Measurements from ENCODE around the gene HS6ST3.

HS6ST3 gene

DNA sequence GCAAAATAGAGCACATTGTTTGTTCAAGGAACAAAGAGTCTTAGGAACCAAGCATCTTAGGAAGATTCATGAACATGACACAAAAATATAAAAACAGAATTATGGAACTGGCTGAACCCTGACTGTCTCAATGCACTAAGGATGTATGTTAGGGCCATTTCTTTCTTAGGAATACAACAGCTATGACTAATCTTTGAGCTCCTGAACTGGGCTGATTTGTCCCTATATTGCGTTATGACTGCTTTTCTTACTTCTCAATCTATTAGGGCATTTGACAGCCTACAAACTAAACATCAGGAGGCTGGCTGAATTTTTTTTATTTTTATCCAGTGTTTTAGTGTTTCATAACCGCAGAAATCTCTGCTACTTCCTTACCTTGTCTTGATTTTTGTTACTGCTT lies 693.1 kb downstream of the HS6ST3 start:
- no peaks in the 10 kb centered on the region for H3F3A ChIP-seq (ENCODE audit: insufficient read depth, low read length)
- no peak overlapping the region for H2AFZ ChIP-seq (ENCODE audit: low read length)
- no peak overlapping the region for H3K4me2 ChIP-seq (ENCODE audit: low read length)
- H3K27ac ChIP-seq (ENCODE audit: low read depth, low read length, poor library complexity, severe bottlenecking), result no peak overlapping the region
- H3K36me3 ChIP-seq (ENCODE audit: insufficient read depth, low read length), result no peaks in the 10 kb centered on the region
- no peaks in the 10 kb centered on the region for H3K9me2 ChIP-seq (ENCODE audit: low read depth, low read length)
- H3K4me3 ChIP-seq (ENCODE audit: low read depth, low read length, poor library complexity, severe bottlenecking), result no peak overlapping the region
- H4K20me1 ChIP-seq (ENCODE audit: insufficient read depth, low read length), result no peaks in the 10 kb centered on the region
- no peaks in the 10 kb centered on the region for H3K9me3 ChIP-seq (ENCODE audit: low read length)
- TF ChIP-seq EZH2 (IDR thresholded peaks at IDR 0.05; ENCODE audit: borderline replicate concordance, low read length), result no peak
- TF ChIP-seq, protein P1, sequence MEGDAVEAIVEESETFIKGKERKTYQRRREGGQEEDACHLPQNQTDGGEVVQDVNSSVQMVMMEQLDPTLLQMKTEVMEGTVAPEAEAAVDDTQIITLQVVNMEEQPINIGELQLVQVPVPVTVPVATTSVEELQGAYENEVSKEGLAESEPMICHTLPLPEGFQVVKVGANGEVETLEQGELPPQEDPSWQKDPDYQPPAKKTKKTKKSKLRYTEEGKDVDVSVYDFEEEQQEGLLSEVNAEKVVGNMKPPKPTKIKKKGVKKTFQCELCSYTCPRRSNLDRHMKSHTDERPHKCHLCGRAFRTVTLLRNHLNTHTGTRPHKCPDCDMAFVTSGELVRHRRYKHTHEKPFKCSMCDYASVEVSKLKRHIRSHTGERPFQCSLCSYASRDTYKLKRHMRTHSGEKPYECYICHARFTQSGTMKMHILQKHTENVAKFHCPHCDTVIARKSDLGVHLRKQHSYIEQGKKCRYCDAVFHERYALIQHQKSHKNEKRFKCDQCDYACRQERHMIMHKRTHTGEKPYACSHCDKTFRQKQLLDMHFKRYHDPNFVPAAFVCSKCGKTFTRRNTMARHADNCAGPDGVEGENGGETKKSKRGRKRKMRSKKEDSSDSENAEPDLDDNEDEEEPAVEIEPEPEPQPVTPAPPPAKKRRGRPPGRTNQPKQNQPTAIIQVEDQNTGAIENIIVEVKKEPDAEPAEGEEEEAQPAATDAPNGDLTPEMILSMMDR (IDR thresholded peaks at IDR 0.05; ENCODE audit: low read length), result no peak
- H3K4me1 ChIP-seq (ENCODE audit: insufficient read depth, low read length, severe bottlenecking), result no peaks in the 10 kb centered on the region
- no peak overlapping the region for H3K9ac ChIP-seq (ENCODE audit: low read length)
- H3K79me2 ChIP-seq (ENCODE audit: insufficient read depth, low read length), result no peaks in the 10 kb centered on the region
- no peaks in the 10 kb centered on the region for H3K27me3 ChIP-seq (ENCODE audit: insufficient read depth, low read length)

DNA sequence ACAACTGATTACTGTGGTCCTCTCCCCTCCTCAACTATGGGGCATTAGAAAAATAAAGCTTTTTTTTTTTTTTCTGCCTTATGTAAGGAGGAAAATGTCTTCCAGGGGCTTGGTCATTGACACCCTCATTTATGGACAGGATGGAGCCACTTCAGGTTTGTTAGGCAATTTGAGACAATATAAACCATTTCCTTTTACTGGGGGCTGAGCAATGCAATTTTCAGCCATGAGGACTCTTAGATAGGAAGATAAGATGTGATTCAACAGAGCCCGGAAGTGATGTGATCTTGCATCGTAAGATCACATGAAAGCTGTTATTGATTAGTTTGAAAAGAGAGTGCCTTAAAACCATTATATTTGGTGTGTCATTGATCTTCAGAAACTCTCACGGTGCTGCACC lies 693.6 kb downstream of the HS6ST3 start:
- no peak for TF ChIP-seq EZH2 (IDR thresholded peaks at IDR 0.05; ENCODE audit: borderline replicate concordance, low read length)
- TF ChIP-seq, protein P1 (IDR thresholded peaks at IDR 0.05; ENCODE audit: low read length), result no peak

DNA sequence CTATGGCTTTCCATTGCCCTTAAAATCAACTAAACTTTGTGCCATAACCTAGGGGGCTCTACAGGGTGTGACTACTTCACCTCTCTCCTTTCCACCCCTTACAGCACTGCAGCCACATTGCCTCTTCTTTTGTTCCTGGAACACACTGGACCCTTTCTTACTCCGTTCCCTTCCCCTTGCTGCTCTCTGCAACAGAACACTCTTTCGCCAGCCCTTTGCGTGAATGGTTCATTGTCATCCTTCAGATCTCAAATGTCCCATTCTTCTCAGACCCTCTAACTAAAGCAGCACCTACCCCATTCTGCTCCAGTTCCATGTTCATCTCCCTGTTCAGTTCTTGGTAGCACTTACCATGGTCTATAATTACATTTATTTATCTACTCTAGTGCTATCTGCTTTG lies 696.1 kb downstream of the HS6ST3 start:
- Histone ChIP-seq H3K9me3 (ENCODE audit: low read length) (no peaks in the 10 kb centered on the region), H3K27ac (ENCODE audit: low read depth, low read length, poor library complexity, severe bottlenecking) (no peak overlapping the region)

More for the DNA sequence above, 693.6 kb downstream of the HS6ST3 start:
- Histone ChIP-seq H3K27me3 (ENCODE audit: insufficient read depth, low read length) (no peaks in the 10 kb centered on the region), H3K36me3 (ENCODE audit: insufficient read depth, low read length) (no peaks in the 10 kb centered on the region), H3K4me3 (ENCODE audit: low read depth, low read length, poor library complexity, severe bottlenecking) (no peak overlapping the region), H4K20me1 (ENCODE audit: insufficient read depth, low read length) (no peaks in the 10 kb centered on the region), H2AFZ (ENCODE audit: low read length) (no peak overlapping the region), H3K9ac (ENCODE audit: low read length) (no peak overlapping the region), H3K9me2 (ENCODE audit: low read depth, low read length) (no peaks in the 10 kb centered on the region), H3K9me3 (ENCODE audit: low read length) (no peaks in the 10 kb centered on the region), H3F3A (ENCODE audit: insufficient read depth, low read length) (no peaks in the 10 kb centered on the region), H3K79me2 (ENCODE audit: insufficient read depth, low read length) (no peaks in the 10 kb centered on the region), H3K27ac (ENCODE audit: low read depth, low read length, poor library complexity, severe bottlenecking) (no peak overlapping the region), H3K4me1 (ENCODE audit: insufficient read depth, low read length, severe bottlenecking) (no peaks in the 10 kb centered on the region), H3K4me2 (ENCODE audit: low read length) (no peak overlapping the region)

More for the DNA sequence above, 696.1 kb downstream of the HS6ST3 start:
- Histone ChIP-seq H3K9ac (ENCODE audit: low read length) (no peak overlapping the region), H2AFZ (ENCODE audit: low read length) (no peak overlapping the region), H3K4me2 (ENCODE audit: low read length) (no peak overlapping the region), H4K20me1 (ENCODE audit: insufficient read depth, low read length) (no peaks in the 10 kb centered on the region), H3K79me2 (ENCODE audit: insufficient read depth, low read length) (no peaks in the 10 kb centered on the region), H3K4me1 (ENCODE audit: insufficient read depth, low read length, severe bottlenecking) (no peaks in the 10 kb centered on the region), H3K27me3 (ENCODE audit: insufficient read depth, low read length) (no peaks in the 10 kb centered on the region), H3K4me3 (ENCODE audit: low read depth, low read length, poor library complexity, severe bottlenecking) (no peak overlapping the region), H3F3A (ENCODE audit: insufficient read depth, low read length) (no peaks in the 10 kb centered on the region), H3K9me2 (ENCODE audit: low read depth, low read length) (no peaks in the 10 kb centered on the region), H3K36me3 (ENCODE audit: insufficient read depth, low read length) (no peaks in the 10 kb centered on the region)
- TF ChIP-seq, protein P1 (IDR thresholded peaks at IDR 0.05; ENCODE audit: low read length), result no peak
- TF ChIP-seq EZH2 (IDR thresholded peaks at IDR 0.05; ENCODE audit: borderline replicate concordance, low read length), result no peak

Data from OCI-LY1 (cell line).